ENCODE data around the gene BRAF. TPM values are rescaled to one million over a fixed set of nuclear protein-coding genes. Genes with fewer than 3 reads are reported as not detected.

The BRAF gene
- total and polyA plus RNA-seq, 2 experiments from 2014 or later, result 14.0 to 42.0 TPM

DNA sequence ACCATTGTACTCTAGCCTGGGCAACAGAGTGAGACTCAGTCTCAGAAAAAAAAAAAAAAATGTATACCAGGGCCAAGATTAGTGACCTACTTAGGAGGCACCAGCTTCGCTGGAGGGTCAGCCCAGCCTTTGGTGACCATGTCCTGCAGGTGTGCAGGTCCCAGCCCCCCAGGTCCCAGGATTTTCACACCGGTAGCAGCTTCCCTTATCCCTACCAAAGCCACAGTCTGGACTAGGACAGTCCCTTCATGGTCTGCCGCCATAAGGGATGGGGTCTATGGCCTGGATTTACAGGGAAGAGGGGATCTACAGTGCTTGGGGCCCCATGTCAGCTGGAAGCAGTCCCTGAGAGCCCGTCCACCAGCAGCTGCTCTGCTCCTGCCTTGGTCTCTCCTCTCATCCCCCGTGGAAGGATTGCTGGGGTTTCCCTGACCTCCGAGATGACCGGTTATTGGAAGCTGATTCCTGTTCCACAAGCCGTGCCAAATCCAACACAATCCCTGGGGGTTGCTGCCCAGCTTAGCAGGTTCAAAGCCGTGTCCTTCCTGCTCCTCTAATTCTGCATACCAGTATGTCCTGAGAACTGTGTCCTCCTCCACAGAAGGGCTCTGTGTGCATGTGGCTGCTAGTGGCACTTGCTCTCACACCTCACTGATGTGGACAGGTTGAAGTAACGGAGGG, 239.2 kb downstream of the BRAF start:
- Histone ChIP-seq H3K27ac (no peak overlapping the region), H3K9me2 (replicated peaks; ENCODE audit: insufficient read depth) (no peaks in the 10 kb centered on the region), H3K79me2 (no peaks in the 10 kb centered on the region), H3K27me3 (no peaks in the 10 kb centered on the region), H3K4me3 (no peak overlapping the region), H2AFZ (no peak overlapping the region), H3K36me3 (replicated peaks; ENCODE audit: insufficient read depth, low read depth) (no peaks in the 10 kb centered on the region), H4K20me1 (ENCODE audit: insufficient read depth, poor library complexity, severe bottlenecking) (no peaks in the 10 kb centered on the region), H3K9me3 (ENCODE audit: low read depth) (no peaks in the 10 kb centered on the region), H3K4me2 (no peak overlapping the region), H3K4me1 (ENCODE audit: insufficient read depth) (no peaks in the 10 kb centered on the region)
- no peak for DNase-seq (ENCODE audit: low spot score)
- 94% methylated on average over 10 of the region's 10 CpGs for WGBS (ENCODE audit: low lambda C conversion rate, missing lambda C conversion rate)
- TF ChIP-seq, protein P1, sequence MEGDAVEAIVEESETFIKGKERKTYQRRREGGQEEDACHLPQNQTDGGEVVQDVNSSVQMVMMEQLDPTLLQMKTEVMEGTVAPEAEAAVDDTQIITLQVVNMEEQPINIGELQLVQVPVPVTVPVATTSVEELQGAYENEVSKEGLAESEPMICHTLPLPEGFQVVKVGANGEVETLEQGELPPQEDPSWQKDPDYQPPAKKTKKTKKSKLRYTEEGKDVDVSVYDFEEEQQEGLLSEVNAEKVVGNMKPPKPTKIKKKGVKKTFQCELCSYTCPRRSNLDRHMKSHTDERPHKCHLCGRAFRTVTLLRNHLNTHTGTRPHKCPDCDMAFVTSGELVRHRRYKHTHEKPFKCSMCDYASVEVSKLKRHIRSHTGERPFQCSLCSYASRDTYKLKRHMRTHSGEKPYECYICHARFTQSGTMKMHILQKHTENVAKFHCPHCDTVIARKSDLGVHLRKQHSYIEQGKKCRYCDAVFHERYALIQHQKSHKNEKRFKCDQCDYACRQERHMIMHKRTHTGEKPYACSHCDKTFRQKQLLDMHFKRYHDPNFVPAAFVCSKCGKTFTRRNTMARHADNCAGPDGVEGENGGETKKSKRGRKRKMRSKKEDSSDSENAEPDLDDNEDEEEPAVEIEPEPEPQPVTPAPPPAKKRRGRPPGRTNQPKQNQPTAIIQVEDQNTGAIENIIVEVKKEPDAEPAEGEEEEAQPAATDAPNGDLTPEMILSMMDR (IDR thresholded peaks at IDR 0.05; ENCODE audit: poor library complexity), result no peak
- TF ChIP-seq EZH2phosphoT487 (IDR thresholded peaks at IDR 0.05; ENCODE audit: low read depth, severe bottlenecking, unreplicated experiment) (no peak), EZH2 (IDR thresholded peaks at IDR 0.05; ENCODE audit: borderline replicate concordance) (no peak)

DNA sequence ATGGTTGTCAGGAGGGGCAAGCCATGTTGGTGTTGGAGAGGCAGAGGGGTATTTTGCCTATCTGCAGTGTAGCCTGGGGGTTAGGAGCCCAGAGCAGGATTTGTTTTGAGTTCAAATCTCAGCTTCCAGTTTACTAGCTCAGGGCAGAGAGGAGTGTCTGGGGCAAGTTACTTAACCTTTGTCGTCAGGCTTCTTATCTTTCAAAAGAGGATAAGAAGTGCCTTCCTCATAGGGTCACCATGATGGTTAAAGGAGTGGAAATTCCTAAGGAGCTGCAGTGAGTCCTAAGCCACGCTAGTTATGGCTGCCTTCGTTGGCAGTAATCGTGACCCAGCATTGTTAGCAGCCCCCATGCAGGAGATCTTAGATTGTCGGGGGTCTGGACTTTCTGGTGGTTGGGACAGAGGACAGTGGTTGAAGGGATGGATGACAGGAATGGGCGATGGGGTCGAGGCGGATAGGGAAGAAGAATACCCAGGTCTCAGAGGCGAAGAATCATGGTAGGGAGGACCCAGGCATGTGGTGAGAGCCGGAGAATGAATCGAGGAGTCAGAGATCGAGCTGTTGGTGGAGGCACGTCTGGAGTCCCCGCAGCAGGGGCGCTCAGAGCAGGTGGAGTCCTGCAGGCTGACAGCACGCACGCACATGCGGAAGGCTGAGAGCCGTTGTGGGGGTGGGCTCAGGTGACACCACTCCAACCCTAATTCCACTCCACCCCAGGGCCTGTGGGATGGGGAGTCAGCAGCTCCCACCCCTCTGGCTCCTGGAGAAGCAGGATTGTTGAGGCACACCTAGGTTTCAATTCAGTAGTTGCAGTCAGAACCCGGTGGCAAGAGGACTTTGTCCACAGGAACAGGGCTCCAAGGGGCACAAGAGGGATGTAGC, 240.4 kb downstream of the BRAF start:
- Histone ChIP-seq H2AFZ (no peak overlapping the region), H3K4me3 (no peak overlapping the region), H4K20me1 (ENCODE audit: insufficient read depth, poor library complexity, severe bottlenecking) (no peaks in the 10 kb centered on the region), H3K79me2 (no peaks in the 10 kb centered on the region), H3K27me3 (no peaks in the 10 kb centered on the region), H3K36me3 (replicated peaks; ENCODE audit: insufficient read depth, low read depth) (no peaks in the 10 kb centered on the region), H3K9me2 (replicated peaks; ENCODE audit: insufficient read depth) (no peaks in the 10 kb centered on the region), H3K9me3 (ENCODE audit: low read depth) (no peaks in the 10 kb centered on the region), H3K4me2 (no peak overlapping the region), H3K27ac (no peak overlapping the region), H3K4me1 (ENCODE audit: insufficient read depth) (no peaks in the 10 kb centered on the region)
- DNase-seq (ENCODE audit: low spot score), result no peak
- 88% methylated on average over 20 of the region's 20 CpGs for WGBS (ENCODE audit: low lambda C conversion rate, missing lambda C conversion rate)
- TF ChIP-seq EZH2 (IDR thresholded peaks at IDR 0.05; ENCODE audit: borderline replicate concordance) (no peak), EZH2phosphoT487 (IDR thresholded peaks at IDR 0.05; ENCODE audit: low read depth, severe bottlenecking, unreplicated experiment) (no peak)
- TF ChIP-seq, protein P1 (IDR thresholded peaks at IDR 0.05; ENCODE audit: poor library complexity), result no peak

DNA sequence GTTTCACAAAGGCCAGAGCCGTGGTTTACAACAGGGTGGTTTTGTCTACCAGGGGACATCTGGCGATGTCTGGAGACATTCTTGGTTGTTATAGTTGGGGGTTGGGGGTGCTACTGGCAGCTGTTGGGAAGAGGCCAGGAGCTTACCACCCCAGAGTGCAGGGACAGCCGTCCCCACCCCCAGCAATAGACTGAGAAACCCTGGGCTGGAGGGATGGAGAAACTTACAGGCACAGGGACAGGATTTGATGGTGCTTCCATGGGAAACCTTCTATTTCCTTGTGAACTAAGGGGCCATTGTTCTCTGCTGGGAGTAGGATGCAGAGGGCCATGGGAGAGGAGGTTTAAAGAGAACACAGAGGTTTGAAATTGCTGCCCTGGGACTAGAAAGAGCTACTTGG, 241.1 kb downstream of the BRAF start:
- Histone ChIP-seq H3K9me3 (ENCODE audit: low read depth) (no peaks in the 10 kb centered on the region), H3K4me2 (no peak overlapping the region), H3K27ac (no peak overlapping the region), H3K79me2 (no peaks in the 10 kb centered on the region), H3K27me3 (no peaks in the 10 kb centered on the region), H2AFZ (no peak overlapping the region), H3K9me2 (replicated peaks; ENCODE audit: insufficient read depth) (no peaks in the 10 kb centered on the region), H3K36me3 (replicated peaks; ENCODE audit: insufficient read depth, low read depth) (no peaks in the 10 kb centered on the region), H4K20me1 (ENCODE audit: insufficient read depth, poor library complexity, severe bottlenecking) (no peaks in the 10 kb centered on the region), H3K4me3 (no peak overlapping the region), H3K4me1 (ENCODE audit: insufficient read depth) (no peaks in the 10 kb centered on the region)
- WGBS (ENCODE audit: low lambda C conversion rate, missing lambda C conversion rate), result 83% methylated on average over 3 of the region's 3 CpGs
- TF ChIP-seq EZH2 (IDR thresholded peaks at IDR 0.05; ENCODE audit: borderline replicate concordance) (no peak), EZH2phosphoT487 (IDR thresholded peaks at IDR 0.05; ENCODE audit: low read depth, severe bottlenecking, unreplicated experiment) (no peak)
- TF ChIP-seq, protein P1 (IDR thresholded peaks at IDR 0.05; ENCODE audit: poor library complexity), result no peak
- DNase-seq (ENCODE audit: low spot score), result no peak
